NCI-H524 (cell line): ENCODE results near the gene DPF3.
A peak's percentile ranks its signal among the peaks of the same experiment; 100 is the strongest.

ENCODE experiments used
- DNase-seq, 2 experiments: peaks; one replicate each; lab custom pipeline; 2025; lab: John Stamatoyannopoulos, UW

The DPF3 gene

DNA sequence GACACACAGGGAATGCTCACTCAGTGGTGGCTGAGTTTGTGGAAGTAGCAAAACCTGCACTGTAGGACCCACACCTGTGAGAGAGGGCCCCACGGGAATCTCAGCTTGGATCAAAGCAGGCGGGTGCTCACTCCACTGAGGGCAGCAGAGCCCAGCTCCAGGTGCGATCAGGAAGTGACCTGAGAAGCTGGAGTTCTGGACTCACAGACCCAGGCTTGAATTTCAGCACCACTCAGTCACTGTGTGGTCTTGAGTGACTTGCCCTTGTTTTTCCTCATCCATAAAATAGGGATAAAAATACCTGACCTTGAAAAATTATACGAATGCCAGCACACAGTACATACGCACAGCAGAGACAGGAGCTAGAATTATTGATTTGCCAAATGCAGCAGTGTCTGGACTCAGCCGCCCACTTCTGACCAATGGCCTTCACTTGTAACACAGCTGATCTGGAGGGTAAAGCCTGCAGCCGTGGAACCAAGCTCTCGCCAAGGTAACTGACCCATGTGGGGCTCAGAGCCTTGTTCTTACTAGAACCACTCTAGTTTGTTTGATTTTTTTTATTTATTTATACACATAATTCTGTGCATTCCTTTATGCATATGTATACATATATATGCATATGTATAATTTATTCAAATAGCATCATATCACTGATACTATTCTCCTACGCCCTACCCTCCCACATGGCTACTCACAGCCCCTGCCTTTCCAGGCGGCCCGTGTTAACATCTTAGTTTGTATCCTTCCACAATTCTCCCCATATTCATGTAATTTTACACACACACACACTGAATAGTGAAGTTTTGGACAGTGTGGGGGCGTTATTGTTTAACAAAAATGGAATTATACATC lies 53.9 kb downstream of the DPF3 start:
- DNase-seq: no peak

DNA sequence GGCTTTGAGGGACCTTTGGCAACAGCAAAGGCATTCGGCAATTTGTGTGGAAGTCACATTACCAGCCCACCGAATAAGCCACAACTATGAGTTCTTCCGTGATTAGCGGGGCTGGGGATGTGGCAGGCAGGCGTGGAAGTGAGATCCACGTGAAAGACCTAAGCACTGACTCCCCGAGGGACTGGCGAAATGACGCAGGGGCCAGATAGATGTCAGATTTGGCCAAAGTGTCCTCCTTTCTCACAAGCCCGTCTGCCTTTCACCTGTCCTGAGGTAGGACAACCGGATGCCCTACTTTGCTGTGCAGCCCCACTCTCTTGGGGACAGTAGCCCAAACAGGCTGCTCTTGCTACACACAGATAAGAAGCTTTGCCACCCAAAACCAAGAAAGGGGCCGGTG lies 54.5 kb downstream of the DPF3 start:
- DNase-seq: no peak

DNA sequence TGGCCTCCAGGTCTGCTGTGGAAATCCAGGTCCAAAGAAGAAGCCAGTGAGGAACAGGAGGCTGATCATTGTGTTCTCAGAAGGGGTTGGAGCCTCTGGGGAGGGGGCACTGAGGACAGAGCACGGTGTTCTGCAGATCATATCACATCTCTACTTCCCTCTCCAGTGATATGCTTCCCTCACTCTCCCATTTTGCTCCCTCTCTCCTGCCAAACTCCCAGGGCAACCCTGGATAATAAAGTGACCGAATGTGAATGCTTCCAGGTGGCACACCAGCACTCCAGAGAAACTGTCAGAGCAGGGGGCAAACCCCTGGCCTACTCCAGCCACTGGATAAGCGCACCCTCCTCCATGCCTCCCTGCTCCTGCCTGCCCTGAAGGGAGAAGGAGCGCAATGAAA lies 57.8 kb downstream of the DPF3 start:
- DNase-seq: no peak

DNA sequence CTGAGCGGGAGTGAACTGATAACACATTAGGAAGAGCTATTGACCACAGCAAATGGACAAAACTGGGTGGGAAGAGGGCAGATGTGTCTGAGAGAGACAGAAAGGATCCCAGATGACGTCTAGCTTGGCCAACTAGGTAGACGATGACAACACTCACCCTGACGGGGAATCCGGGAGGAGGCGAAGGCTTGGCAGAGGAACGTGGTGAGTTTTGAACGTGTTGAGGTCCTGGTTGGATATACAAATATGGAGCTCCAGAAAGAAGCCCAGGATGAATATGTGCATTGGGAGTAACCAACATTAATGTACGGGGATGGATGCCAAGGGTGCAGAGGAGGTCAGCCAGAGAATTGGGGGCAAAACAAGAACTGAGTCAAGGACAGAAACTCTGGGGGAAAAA lies 60.7 kb downstream of the DPF3 start:
- DNase-seq: no peak

DNA sequence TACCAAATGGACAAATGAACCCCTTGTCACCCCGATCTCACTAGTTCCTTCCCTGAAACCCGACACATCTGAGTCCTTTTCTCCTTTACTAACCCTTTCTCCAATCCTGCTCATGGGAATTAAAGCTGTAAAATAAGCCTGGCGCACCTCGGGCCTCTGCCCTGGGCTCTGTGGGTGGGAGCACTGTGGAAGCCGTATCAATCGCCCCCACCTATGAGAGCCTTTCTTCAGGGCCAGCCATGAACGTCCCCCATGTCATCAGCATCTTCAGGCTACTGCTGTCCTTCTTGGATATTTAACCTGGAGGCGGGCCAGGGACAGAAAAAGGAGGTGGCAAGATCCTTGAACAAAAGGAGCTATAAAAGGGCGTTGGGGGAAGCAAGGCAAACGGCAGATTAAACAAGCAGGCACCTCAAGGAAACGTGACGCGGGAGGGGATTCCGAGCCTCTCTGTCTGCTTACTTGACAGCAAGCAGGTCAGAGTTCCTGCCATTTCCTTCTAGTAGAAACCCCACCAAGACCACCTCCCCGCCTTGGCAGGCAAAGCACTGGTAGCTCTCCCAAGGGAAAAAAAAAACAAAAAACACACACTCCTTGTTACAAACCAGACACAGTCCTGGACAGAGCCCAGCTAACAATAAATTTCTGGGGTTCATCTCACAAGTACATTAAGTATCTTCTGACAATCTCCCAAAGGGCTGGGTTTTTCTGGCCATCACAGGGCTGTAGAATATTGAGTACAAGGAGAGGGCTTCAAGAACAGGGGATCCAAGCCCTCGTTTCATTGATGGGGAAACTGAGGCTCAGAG lies 62.9 kb downstream of the DPF3 start:
- no peak for DNase-seq

DNA sequence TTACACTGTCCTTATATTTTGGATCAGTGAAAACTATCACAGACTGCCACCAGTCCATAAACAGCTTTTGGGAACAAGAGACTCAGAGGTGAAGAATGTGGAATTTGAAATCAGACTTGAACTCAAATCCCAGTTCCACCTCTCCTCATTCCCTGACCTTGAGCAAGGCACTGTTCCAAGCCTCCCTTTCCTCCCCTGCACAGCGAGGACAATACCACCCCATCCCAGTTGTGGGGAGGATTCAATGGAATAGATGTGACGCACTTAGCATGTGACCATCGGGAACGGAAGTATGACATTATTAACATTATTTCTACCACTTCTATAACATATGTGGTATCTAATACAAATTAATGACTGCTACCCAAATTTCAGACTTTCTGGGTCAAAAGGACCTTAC lies 63.5 kb downstream of the DPF3 start:
- DNase-seq: no peak

DNA sequence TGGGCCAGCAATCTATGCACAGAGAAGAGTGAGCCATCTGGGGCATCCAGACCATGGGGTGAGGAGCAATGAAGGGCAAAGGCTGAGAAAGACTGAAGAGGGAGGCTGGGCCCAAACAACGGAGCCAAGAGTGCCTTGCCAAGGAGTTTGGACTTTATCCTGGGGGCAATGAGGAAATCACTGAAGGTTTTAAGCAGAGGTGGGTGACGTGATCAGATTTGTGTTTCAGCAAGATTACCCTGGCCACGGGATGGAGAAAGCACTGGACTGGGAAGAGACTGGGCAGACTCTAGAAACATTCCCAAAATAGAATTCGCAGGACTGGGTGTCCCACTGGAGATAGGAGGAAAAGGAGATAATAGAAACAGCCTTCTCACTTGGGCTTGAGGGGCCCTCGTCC lies 65.3 kb downstream of the DPF3 start:
- DNase-seq: no peak

DNA sequence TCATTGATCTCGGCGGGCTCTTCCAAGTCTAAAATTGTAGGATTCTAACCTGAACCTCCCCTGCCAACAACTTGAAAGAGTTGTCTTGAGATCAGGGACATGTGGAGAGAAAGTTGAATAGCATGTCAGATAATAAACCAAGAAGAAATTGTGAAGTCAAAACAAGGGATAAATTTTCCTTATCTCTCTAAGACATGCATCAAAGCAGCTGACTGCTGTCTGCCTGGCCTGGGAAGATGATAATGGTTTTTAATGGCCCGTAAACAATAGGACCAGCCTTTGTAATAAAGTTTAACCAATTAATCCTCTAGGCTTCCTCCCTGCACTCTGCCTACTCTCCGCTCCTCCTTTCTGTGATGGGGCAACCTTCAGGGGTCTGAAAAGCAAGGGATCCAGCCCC lies 67.9 kb downstream of the DPF3 start:
- DNase-seq: no peak

DNA sequence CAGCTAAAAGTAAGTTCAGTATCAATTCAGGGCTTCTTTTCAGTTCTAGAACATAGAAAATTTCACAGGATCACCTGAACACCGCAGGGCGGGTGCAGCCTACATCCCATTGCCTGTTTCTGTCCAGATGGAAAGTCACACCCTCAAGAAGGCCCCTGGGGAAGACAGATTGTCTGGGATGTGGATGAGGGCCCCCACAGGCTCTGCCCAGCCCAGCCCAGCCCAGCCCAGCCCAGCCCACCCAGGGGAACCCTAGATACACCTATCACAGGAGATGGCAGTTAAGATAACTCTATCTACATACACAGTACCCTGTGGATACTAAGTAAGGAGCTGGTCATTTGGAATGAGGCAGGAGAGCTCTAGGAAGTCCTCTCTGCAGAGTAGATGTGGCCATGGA lies 68.4 kb downstream of the DPF3 start:
- peak in 1 of 2 experiments; percentile 36 for DNase-seq

DNA sequence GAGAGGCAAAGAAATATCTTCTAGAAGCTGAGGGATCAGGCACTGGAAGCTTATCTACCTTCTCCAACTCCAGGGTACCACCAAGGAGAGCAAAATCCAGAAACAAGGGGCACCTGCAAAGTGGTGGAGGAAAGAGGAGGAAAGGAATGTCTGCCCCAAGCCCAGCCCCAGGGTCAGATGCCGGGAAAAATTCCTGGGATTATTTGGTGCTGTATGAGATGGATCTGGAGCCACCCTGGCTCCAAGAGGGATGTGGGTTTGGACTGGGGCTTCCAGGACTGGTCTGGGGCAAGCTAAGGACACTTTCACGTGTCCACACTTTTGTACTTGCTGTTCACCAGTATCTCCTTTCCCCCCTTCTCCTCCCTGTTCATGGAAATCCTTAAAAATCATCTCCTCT lies 69.8 kb downstream of the DPF3 start:
- DNase-seq: no peak

DNA sequence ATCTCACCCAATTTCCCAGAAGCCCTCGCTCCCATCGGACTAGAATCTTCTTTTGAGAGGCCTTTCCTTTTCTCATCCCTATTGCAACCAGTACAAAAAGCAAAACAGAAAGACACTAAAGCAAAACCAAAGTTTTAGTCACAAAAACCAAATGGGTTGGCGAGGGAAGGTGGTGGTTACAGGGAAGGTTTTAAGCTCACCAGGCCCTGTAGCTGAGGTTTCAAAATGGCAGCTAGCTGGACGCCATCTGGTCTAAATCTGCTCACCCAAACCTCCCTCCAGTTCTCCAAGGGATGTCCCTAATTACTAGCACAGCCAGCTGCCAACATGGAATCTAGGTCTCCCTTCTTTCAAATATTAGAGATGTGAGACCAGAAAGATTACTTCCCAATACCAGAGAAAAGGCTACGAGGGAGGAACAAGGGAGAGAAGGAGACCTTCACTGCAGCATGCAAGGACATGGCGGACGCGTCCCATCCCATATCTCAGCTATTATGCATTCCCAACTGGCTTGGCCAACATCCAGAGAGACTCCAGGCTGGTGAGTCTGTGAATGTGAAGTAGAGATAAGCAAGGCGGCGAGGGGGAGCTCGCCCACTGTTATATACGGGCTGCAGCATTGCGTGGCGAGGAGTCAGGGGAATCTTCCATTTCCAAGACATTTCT lies 70.8 kb downstream of the DPF3 start:
- DNase-seq: peak in 1 of 2 experiments; percentile 46

DNA sequence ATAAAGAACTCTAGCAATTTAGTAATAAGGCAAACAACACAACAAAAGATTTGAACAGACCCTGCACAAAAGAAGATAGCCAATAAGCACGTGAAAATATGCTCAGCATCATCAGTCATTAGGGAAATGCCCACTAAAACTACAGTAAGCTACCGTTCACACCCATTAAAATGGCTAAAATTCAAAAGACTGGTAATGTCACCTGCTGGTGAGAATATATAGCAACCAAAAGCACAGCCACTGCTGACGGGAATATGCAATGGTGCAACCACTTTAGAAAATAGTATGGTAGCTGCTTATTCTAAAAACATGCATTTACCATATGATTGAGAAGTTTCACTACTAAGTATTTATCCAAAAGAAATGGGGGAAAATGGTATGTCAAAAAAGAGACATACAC lies 74.9 kb downstream of the DPF3 start:
- DNase-seq: no peak

DNA sequence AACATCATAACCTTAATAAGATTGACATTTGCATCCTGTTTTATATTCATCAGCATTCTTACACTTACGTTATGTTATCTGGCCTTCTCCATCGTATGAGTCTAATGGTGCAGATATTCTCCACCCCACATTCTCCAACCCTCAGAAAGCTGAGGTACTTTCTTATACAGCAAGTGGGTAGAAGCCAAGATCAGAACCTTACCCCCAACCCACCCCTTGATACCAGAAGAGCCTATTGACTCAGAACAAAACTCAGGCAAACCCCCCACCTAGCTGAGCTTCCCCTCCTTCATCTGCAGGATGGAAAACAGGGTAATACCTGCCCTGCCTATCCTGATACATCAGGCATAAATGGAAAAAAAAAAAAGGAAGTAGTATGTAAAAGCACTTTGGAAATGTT lies 77.6 kb downstream of the DPF3 start:
- DNase-seq: no peak

DNA sequence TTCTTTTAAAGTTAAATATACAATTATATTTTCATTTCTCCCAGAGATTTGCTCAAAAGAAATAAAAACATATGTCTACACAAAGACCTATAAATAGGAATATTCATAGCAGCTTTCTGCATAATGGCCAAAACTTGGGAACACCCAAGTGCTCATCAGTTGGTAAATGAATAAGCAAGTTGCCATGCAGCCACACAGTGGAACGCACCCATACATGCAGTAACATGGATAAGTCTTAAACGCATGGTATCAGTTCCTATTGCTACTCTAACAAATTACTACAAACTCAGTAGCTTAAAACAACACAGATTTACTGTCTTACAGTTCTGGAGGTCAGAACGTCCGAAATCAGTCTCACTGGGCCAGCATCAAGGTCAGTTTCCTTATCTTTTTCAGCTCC lies 78.5 kb downstream of the DPF3 start:
- no peak for DNase-seq

DNA sequence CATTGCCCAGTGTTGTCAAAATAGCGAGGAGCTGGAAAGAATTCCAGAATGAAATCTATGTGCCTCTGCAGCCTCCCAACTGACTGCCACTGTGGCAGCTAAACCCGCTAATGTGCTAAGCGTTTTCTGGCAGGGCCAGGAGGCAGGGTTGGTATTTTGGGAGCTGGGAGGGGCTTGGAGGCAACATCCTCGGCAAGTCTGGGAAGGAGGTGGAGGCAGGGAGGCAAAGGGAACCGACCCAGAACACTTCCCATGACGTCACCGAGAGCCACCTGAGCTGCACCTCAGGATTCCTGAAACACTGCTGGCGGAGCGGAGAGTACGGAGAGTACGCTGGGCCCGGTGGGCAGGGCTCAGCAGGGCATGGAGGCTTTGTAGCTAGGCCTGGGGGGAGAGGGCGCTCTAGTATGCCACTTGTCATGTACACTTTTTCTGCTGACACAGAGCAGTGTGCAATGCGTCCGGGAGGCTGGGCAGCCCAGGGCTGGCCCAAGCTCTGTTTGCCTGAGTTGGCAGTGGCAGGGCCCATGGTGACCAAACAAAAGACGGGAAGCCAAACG lies 81.5 kb downstream of the DPF3 start:
- DNase-seq: no peak

DNA sequence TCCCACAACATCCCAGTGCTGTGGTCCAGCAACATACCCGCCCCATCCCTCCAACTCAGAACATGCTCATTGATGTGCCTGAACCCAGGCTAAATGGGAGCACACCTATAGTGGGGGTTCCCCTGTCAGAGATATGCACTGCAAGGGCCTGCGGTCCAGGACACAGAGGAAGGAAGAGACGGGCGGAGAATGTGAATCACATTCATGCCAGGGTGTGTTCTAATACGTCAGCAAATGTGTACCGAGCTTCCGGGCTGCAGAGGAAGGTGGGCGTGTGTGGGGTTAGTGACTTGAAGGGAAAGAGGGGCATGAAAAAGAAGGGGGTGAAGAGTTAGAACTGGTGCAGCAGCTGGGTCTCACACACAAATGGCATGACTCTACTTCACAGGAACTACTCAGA lies 83.7 kb downstream of the DPF3 start:
- no peak for DNase-seq

DNA sequence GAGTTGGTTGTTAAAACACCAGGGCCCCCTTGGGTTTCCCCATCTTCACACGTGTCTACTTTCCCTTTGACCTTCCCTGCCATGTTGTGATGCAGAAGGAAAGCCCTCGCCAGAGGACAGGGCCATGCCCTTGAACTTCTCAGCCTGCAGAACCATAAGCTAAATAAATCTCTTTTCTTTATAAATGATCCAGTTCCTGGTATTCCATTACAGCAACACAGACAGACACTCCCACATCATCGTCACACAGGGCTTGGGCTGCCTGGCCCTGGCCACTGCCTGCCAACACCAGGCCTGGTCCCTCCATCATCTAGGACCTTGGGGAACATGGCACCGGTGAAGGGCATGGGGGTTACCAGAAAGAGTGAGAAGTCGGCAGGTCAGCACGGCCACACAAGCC lies 84.8 kb downstream of the DPF3 start:
- no peak for DNase-seq

DNA sequence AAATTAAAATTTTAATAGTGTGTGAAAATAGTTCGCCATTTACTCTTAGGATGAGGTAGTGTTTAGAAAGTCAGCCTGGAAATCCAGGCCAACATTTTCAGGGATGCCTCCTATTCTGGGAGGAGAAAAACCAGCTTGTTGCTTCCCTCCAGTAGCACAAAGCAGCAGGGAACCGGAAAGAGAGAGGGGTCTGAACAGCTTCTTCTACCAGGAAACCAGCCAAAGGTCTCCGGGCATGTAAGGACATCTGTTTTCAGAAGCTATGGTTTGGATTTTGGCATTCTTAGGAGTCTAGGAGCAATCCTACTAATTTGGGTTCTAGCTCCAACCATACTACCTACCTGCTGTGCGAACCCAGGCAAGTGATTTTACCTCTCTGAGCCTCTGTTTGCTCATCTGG lies 85.3 kb downstream of the DPF3 start:
- DNase-seq: no peak

DNA sequence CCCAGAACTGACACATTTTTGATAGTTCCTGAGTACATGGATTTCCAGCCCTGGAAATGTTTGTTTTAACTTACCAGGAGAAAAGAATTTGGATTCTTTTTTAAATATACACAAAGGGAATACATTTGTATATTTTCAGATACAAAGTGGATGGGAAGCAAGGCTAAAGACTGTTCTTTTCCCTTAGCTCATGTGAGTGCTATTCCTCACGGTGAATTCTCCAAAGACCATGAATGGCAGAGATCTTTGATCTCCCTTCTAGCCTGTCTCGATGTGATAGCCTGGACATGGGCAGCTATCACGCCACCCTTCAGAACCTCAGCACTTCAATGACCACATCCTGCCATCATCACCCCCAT lies 91.3 kb downstream of the DPF3 start:
- no peak for DNase-seq

DNA sequence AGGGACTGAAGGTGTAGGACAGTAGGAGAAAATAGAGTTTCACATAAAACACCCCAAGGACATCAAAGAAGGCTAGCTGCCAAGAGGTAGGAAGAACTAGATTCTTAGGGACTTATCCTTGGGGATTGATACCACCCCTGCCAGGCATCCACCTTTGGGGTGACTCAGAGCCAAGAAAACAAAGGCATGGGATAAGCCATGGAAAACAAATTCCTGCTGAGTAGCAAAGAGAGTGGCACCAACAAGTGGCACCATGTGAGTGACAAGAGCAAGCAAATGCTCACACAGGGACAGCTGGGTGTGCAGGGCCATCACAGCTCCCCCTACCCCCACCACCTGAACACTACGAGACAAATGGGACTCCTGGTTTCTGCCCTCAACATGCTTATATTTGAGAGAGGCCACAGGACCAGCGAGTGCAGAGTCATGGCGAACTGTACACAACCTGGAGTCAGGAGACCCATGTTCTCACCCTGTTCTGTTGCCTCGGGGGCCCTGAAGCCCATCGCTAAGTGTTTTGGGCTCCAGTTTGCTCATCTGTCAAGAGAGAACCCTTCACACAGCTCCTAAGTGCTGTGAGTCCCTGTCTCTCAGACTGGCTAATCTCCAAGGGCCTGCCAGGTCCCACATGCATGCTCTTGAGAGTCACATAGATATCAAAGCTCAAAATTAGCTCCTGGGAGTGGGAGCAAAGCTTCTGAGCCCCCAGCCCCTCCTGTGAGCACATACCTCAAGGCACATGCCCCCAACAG lies 91.9 kb downstream of the DPF3 start:
- DNase-seq: no peak

DNA sequence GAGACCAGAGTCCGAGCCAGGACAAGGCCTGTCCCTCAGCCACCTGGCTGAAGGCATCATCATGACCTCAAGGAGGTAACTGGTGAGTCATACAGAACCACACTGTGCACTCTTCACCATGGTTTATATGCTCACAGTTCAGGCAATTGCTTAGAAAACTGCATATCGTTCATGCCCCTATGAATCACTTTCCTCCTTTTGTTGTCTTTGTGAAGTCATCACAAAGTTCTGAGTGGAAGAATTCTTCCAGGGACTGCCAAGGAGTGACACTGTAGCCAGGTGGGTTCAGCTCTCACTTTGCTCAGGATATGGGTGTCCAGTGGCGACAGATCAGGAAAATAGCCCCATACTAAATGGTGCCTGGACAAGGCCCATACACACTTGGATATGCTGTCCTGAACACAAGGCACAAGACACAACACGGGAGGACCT lies 92.5 kb downstream of the DPF3 start:
- no peak for DNase-seq

DNA sequence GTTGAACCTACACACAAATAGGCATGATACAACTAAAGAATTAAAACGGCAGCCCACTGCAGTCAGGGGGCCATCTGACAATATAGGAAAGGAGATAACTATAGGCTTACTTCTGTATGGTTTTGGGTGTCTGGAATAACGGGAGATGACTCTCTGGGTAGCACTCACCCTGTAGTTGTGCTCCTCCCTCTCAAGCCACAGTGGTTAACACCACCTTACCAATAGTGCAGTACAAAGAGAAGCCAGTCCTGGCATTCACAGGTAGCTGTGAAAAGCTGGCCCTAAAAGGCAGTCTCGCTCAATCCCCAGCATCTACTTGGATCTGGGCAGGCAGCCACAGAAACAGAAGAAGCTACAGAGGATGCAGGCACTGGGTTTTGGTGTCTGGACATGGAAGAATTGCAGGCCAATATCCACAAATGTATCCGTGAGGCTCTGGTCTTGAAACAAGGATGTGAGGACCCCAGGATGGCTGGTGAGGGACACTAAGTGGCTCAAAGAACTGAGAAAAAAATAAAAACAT lies 93.0 kb downstream of the DPF3 start:
- no peak for DNase-seq
